Caco-2 (cell line): ENCODE results near the gene HES5. TPM values are rescaled to one million over a fixed set of nuclear protein-coding genes. Genes with fewer than 3 reads are reported as not detected.

Experiments
- BruUV-seq: library from RNA; stranded (reverse); fragments of 400-500 nt; replicated peaks from 2 replicates; lab custom pipeline; 2021; lab: Mats Ljungman, UMichigan
- CTCF ChIA-PET: fragments of 300-600 bp; sonication (Branson Sonifier 250); formaldehyde crosslinking; loops from one replicate; lab custom pipeline; 2022; ENCODE audit warnings: antibody characterized with exemption; lab: Charles Lee
- POLR2A ChIA-PET: fragments of 300-600 bp; sonication (Branson Sonifier 250); formaldehyde crosslinking; loops from one replicate; lab custom pipeline; 2022; ENCODE audit warnings: antibody characterized with exemption; lab: Charles Lee
- DNase-seq, 2 experiments: peaks; one replicate each; pipeline versions ENCODE4 v3.0.0 to v3.0.0-alpha.2; 2020 to 2022
- H3K27me3 ChIP-seq: replicated peaks from 2 replicates; pipeline ENCODE4 v1.6.0; 2011; ENCODE audit warnings: low read length; ENCODE audit not compliant: control insufficient read depth, insufficient read depth
- H3K36me3 ChIP-seq: 2 replicates; pipeline ENCODE4 v1.5.1; 2011; ENCODE audit warnings: low read length; ENCODE audit not compliant: control insufficient read depth, insufficient read depth
- H3K4me1 ChIP-seq: fragments of 250-450 bp; sonication (Bioruptor Pico); 2 replicates; pipeline ENCODE4 v1.5.1; 2020; ENCODE audit warnings: mild to moderate bottlenecking
- H3K4me3 ChIP-seq: 2 replicates; pipeline ENCODE4 v1.5.1; 2011; ENCODE audit warnings: low read depth, mild to moderate bottlenecking, control low read depth, low read length
- H3K9me3 ChIP-seq: fragments of 250-450 bp; sonication (Bioruptor Pico); 2 replicates; pipeline ENCODE4 v1.5.1; 2020; ENCODE audit warnings: mild to moderate bottlenecking, moderate library complexity
- H3K27ac Mint-ChIP-seq: one replicate; pipeline ENCODE4 v1.8.0; 2022; ENCODE audit warnings: mixed read lengths; ENCODE audit not compliant: unreplicated experiment
- H3K27me3 Mint-ChIP-seq: one replicate; pipeline ENCODE4 v1.8.0; 2022; ENCODE audit warnings: mixed read lengths; ENCODE audit not compliant: insufficient read depth, unreplicated experiment
- H3K36me3 Mint-ChIP-seq: one replicate; pipeline ENCODE4 v1.8.0; 2022; ENCODE audit warnings: mild to moderate bottlenecking, mixed read lengths; ENCODE audit not compliant: insufficient read depth, unreplicated experiment
- H3K4me1 Mint-ChIP-seq: one replicate; pipeline ENCODE4 v1.8.0; 2022; ENCODE audit warnings: low read depth, mixed read lengths; ENCODE audit not compliant: unreplicated experiment
- H3K4me3 Mint-ChIP-seq: one replicate; pipeline ENCODE4 v1.8.0; 2022; ENCODE audit warnings: mild to moderate bottlenecking, moderate library complexity, mixed read lengths; ENCODE audit not compliant: unreplicated experiment
- H3K9me3 Mint-ChIP-seq: one replicate; pipeline ENCODE4 v1.8.0; 2022; ENCODE audit warnings: mixed read lengths; ENCODE audit not compliant: unreplicated experiment
- CTCF ChIP-seq, 2 experiments: fragments of 200-600 bp in 1 of 2; IDR thresholded peaks; 1 replicate in 1 of 2; 2 replicates in 1 of 2; pipeline versions ENCODE4 v1.5.1 to v1.8.0; 2011 to 2022; ENCODE audit warnings: antibody characterized with exemption in 1 of 2, control low read depth in 1 of 2, inconsistent platforms in 1 of 2, low read depth in 1 of 2, low read length in 1 of 2, mild to moderate bottlenecking in 1 of 2, moderate library complexity in 1 of 2; ENCODE audit not compliant: insufficient read depth in 1 of 2, severe bottlenecking in 1 of 2, unreplicated experiment in 1 of 2
- intact Hi-C: fragments of 100-400 bp; cut with micrococcal nuclease; formaldehyde crosslinking; loops from one replicate; pipeline ENCODE4 v1.10.0; 2022; ENCODE audit not compliant: unreplicated experiment
- total RNA-seq: library from RNA; stranded (reverse); gene quantifications from 2 replicates; pipeline ENCODE4 v1.2.3, GENCODE V29; 2022

Gene HES5
- total RNA-seq, 1 experiment from 2014 or later, result not detected

- H3K4me3 ChIP-seq, result no peak overlapping the region
- Mint-ChIP-seq H3K9me3 (no peaks in the 10 kb centered on the region), H3K36me3 (peaks cover 10% of the 10 kb centered on the region), H3K4me3 (no peak overlapping the region), H3K27ac (no peak overlapping the region), H3K27me3 (no peaks in the 10 kb centered on the region), H3K4me1 (no peaks in the 10 kb centered on the region)
- BruUV-seq, result no TSS peak
- no peaks in the 10 kb centered on the region for H3K36me3 ChIP-seq
- CTCF ChIA-PET, result no interaction called here
- H3K27me3 ChIP-seq, result no peaks in the 10 kb centered on the region
- intact Hi-C loops, result no loop called here
- no peaks in the 10 kb centered on the region for H3K4me1 ChIP-seq
- no peak for TF ChIP-seq CTCF (IDR thresholded peaks at IDR 0.05; ENCODE audit: insufficient read depth in 1 of 2, low read depth in 1 of 2, low read length in 1 of 2, severe bottlenecking in 1 of 2, unreplicated experiment in 1 of 2)
- POLR2A ChIA-PET, result no interaction called here
- DNase-seq, result no peak
- H3K9me3 ChIP-seq, result no peaks in the 10 kb centered on the region
These were observed 25.2 kb downstream of the HES5 start for GRCh38 chr1:2504949-2505272.

- H3K4me3 Mint-ChIP-seq, result no peak overlapping the region
- no peaks in the 10 kb centered on the region for H3K36me3 ChIP-seq
- intact Hi-C loops, result no loop called here
- BruUV-seq, result no TSS peak
- no peaks in the 10 kb centered on the region for H3K9me3 Mint-ChIP-seq
- POLR2A ChIA-PET, result no interaction called here
- no peak overlapping the region for H3K4me3 ChIP-seq
- no peaks in the 10 kb centered on the region for H3K27me3 Mint-ChIP-seq
- no peak for TF ChIP-seq CTCF (IDR thresholded peaks at IDR 0.05; ENCODE audit: insufficient read depth in 1 of 2, low read depth in 1 of 2, low read length in 1 of 2, severe bottlenecking in 1 of 2, unreplicated experiment in 1 of 2)
- no peak overlapping the region for H3K27ac Mint-ChIP-seq
- H3K4me1 ChIP-seq, result no peaks in the 10 kb centered on the region
- no peak for DNase-seq
- H3K4me1 Mint-ChIP-seq, result no peaks in the 10 kb centered on the region
- peaks cover 6% of the 10 kb centered on the region for H3K36me3 Mint-ChIP-seq
- CTCF ChIA-PET, result no interaction called here
- H3K9me3 ChIP-seq, result no peaks in the 10 kb centered on the region
- H3K27me3 ChIP-seq, result no peaks in the 10 kb centered on the region
These were observed 25.7 kb downstream of the HES5 start for GRCh38 chr1:2504225-2504948.

- no peaks in the 10 kb centered on the region for H3K4me1 ChIP-seq
- no peak for DNase-seq
- no peaks in the 10 kb centered on the region for H3K9me3 ChIP-seq
- no peaks in the 10 kb centered on the region for H3K27me3 Mint-ChIP-seq
- intact Hi-C loops, result no loop called here
- H3K27ac Mint-ChIP-seq, result no peak overlapping the region
- H3K9me3 Mint-ChIP-seq, result no peaks in the 10 kb centered on the region
- no peak for TF ChIP-seq CTCF (IDR thresholded peaks at IDR 0.05; ENCODE audit: insufficient read depth in 1 of 2, low read depth in 1 of 2, low read length in 1 of 2, severe bottlenecking in 1 of 2, unreplicated experiment in 1 of 2)
- no peaks in the 10 kb centered on the region for H3K36me3 ChIP-seq
- H3K4me1 Mint-ChIP-seq, result no peaks in the 10 kb centered on the region
- ChIA-PET CTCF (no interaction called here), POLR2A (no interaction called here)
- BruUV-seq, result no TSS peak
- no peak overlapping the region for H3K4me3 Mint-ChIP-seq
- no peak overlapping the region for H3K4me3 ChIP-seq
- H3K27me3 ChIP-seq, result no peaks in the 10 kb centered on the region
- peaks cover 6% of the 10 kb centered on the region for H3K36me3 Mint-ChIP-seq
These were observed 26.4 kb downstream of the HES5 start for GRCh38 chr1:2503554-2504224.
